ENCODE measurements around the gene LRRC14B.

Gene LRRC14B

DNA sequence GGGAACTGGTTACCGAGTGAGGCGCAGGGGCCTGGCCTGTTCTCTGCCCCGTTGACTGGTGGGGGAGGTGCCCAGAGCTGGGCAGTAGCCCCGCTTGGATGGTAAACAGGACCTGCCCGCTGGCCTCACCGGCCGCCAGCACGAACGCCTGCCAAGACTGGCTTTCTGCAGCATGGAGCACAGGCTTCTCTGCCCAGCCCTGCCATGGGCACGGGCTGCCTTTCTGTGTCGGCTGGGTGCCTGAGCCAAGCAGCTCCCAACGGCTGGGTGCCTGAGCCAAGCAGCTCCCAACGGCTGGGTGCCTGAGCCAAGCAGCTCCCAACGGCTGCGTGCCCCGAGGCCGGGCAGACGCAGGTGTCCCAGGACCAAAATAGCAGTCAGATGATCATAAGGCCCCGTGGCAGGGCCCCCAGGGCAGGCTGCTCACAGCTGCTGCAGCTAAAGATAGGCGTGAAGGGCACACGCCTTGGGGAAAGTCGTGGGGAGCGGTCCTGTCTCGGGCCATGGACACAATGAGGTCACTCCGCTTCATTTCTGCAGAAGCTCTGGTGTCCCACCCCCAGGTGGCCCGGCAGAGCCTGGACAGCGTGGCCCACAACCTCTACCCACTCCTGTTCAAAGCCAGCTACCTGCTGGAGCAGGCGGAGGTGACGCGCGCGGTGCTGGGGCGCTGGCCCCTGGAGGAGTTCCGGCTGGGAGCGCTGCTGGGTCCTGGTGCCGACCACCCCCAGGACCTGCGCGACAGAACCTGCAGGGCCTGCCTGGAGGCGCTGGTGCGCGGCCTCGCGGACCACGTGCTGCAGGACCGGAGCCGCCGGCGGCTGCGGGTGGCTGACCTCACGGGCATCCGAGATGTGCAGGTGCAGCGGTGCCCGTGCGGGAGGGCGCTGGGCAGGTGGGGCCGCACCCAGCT lies at the start of gene LRRC14B:
Gene LRRC14B, plus strand, starts transcription at position 460 of the 913 bp plus-strand sequence. Its CDS starts 44 bp downstream, at position 504.
- no peak for DNase-seq

DNA sequence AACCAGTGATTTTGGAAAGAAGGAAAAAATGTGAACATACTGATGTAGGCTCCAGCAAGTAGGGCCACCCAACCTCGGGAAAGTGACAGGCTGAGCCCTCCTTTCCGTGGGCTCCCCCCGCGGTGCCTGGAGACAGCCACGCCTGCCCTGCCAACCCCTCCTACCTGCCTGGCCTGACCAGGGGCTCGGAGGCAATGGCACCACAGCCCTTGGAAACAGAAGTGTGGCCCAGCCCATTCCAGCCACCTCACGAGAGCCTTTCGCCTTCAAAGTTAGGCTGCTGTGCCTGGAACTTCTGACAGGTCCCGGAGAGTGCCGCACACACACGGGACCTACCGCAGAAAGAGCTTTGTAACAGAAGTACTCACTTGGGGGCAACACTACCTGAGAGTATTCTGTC lies 49.5 kb upstream of the LRRC14B start:
- no peak for DNase-seq

GRCh38 chr5:142246-142810 lies 49.0 kb upstream of the LRRC14B start:
- DNase-seq, result no peak

DNA sequence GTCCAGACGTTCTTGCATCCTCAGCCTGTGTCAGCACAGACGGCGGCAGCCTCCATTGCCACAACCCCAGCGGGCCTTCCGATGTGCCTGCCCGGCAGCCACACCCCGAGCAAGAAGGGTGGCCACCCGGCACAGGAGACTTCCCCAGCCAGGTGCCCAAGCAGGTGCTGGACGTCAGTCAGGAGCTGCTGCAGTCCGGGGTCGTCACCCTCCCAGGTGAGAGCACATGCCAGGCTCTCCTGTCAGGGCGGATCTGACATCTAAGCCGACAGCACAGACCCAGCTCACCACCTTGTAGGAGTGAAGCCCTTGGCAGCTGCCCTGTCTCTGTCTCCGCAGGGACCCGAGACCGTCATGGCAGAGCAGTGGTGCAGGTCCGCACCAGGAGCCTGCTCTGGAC lies 48.3 kb upstream of the LRRC14B start:
- no peak for DNase-seq

DNA sequence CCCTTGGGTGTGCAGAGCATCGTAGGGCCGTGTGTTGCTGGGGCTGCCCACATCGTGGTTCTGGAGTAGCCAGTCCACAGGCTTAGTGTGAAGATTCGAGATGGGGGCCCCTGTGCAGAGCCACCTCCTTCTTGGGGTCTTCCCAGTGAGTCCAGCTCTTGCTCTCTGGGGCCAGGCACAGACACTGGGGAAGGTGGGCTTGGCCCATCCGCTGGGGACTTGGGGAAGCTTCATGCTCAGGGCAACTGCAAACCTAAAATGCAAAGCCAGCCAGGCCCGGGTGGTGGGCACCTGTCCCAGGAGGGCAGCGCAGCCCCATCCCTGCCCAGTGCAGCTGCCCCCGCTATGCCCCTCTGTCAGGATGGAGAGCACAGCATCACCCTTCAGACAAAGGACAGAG lies 46.4 kb upstream of the LRRC14B start:
- no peak for DNase-seq

- DNase-seq, result no peak
Observed at GRCh38 chr5:145585-146323, 45.5 kb upstream of the LRRC14B start.

DNA sequence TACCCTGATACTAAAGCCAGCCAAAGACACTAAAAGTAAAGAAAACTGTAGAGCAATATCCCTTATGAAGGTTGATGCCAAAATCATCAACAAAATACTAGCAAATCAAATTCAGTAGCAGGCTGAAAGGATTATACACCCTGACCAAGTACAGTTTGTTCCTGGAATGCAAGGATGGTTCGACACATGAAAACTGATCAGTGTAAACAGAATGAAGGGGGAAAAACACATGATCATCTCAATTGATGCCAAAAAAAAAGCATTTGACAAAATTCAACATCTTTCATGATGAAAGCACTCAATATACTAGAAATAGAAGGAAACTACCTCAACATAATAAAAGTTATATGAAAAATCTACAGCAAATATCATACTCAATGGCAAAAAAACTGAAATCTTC lies 43.5 kb upstream of the LRRC14B start:
- no peak for DNase-seq

- DNase-seq, result no peak
Observed at GRCh38 chr5:149745-150485, 41.4 kb upstream of the LRRC14B start.

DNA sequence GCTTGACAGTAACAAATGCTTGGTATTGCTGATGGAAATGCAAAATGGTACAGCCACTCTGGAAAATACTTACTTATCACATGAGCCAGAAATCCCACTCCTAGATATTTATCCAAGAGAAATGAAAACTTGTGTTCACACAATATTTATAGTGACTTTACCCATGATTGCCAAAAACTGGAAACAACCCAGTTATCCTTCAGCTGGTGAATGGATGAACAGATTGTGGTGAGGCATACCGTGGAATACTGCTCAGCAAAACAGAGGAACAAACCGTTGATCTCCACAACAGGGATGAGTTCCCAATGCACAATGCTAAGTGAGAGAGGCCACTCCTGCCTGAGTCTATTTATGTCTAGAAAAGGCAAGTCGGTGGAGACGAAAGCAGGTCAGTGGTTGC lies 40.5 kb upstream of the LRRC14B start:
- DNase-seq, result no peak

- DNase-seq, result no peak
Observed at GRCh38 chr5:152077-152476, 39.2 kb upstream of the LRRC14B start.

DNA sequence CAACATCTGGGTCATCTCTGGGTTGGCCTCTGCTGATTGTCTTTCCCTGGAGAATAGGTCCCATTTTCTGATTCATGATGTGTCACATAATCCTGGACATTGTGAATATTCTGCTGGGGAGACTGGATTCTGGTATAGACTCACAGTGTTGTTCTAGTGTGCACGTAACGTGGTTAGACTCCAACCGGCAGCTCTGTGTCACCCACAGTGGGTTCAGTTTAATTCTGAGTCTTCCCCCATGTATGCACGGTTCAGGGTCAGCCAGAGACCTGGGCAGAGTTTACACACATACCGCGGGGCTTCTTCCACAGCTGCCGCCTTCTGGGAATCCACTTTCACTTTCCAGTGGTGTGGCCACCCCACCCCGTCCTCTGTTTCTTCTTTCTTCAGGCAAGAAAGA lies 38.0 kb upstream of the LRRC14B start:
- no peak for DNase-seq

DNA sequence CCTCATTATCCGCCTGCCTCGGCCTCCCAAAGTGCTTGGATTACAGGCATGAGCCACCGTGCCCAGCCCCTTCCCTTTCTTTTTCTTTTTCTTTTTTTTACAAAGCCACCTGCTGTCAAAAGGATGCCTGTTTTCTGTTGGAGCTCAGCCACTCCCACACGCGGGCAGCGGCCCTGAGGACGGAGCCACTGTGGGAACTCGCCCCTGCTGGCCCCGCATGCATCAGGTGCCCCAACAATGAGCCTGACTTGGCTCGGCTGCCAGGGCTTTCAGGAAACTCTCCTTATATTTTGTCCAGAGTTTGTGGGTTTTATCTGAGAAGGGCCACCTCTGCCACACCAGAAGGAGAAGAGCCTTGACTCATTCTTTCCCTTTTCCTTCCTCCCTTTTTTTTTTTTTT lies 37.1 kb upstream of the LRRC14B start:
- DNase-seq, result no peak

DNA sequence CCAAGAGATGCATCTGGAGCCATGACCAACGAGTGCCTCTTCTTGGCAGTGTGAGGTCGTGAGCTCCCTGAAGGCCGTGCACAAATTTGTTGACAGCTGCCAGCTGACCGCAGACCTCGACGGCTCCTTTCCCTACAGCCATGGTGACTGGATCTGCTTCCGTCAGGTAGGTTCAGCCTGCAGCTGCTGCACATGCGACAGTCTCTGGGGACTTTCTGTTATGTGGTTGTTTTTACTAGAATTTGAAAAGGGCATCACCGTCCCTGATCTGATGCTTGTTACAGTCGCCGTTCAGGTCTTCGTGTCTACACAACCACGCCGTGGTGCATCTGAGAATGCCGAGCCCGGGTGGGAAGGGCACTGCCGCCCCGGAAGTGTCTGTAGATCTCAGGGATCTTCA lies 36.5 kb upstream of the LRRC14B start:
- no peak for DNase-seq

- DNase-seq, result no peak
Observed at GRCh38 chr5:155651-156410, 35.5 kb upstream of the LRRC14B start.

DNA sequence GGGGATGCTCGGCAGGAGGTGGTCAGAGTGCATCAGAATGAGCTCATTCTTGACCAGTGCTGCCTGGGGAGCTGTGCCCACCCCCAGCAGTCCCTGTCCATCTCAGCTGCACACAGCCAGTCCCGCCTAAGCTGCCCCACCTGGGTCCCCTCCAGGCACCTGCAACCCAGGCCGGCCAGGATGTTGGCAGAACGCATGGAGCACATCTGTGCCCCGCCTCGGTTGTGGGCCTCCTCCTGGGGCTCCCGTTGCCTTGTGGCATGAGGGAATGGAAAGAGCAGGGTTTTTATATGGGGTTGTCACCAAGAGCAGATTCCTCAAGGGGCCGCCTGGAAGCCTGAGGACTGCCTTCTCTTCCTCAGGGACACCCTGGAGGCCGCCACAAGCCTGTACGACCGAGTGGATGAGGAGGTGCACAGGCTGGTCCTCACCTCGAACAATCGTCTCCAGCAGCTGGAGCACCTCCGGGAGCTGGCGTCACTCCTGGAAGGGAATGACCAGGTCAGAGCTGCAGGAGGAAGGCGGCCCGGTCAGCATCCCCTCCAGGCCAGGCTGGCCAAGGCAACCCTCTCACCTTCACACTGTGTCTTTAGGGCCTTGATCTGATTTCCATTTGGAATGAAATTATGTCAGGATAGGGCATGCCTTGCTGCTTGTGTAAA lies 34.8 kb upstream of the LRRC14B start:
- no peak for DNase-seq

GRCh38 chr5:157126-157715 lies 34.1 kb upstream of the LRRC14B start:
- DNase-seq, result no peak

DNA sequence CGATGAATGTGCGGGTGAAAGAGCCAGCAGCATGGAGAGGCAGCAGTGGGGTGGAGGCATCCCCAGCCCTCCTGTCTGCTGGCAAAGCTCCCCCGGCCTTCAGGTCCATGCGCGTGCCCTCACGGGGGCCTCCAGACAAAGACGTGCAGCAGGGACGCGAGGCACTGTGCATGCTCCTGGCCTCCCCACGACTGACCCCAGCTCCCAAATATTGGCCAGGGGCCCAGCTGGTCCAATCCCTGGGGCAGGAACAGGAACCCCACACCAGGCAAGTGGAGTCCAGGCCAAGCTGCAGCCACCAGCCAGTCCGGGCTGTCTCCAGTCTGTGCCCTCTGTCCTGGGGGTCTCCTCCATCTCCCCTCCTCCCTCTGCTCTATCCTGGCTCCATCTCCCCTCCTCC lies 33.5 kb upstream of the LRRC14B start:
- no peak for DNase-seq

GRCh38 chr5:158807-159447 lies 32.4 kb upstream of the LRRC14B start:
- DNase-seq, result no peak

DNA sequence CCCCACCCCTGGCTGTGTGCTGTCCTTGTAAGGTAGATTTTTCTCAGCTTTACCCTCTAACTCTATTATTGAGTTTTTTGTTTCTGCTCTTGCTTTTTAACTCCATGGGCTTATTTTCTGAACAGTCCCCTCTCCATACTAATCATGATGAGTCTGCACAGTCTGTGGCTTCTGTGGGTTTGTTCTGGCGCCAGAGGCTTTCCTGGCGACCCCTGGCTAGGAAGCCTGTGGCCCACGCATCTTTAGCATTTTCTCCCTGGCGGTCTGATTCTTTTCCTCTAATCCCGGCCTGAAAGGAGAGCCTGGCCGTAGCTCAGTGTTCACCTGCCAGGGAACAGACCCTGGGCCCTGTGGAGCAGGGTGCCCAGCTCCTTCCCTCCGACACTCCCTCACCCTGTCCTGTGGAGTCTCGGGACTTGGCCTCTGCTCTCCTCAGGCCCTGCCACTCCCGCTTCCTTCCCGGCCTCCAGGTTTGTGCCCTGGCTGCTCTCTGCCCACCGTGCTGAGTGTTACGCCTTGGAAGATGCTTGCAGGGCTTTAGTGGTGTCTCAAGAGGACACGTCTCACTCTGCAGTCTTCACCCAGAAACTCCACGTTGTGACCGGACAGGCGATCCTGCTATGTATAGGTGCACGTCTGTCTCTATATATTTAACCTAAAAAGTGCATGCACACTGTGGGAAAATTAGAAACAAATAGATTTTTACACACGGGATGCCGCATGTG lies 31.7 kb upstream of the LRRC14B start:
- no peak for DNase-seq

DNA sequence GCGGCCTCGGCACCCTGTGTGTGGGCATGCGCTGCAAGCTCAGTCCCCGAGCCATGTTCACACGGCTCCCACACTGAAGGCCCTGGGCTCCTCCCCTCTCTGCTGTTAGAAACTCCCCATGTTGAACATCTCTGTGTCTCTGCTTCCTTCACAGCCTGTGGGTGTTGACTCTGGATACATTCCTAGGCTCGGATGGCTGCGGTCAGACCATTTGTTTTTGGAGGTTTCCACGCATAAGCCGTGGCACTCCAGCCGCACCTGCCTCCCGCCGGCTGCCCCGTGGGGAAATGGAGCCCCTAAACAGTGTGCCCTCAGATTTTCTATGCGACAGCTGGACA lies 31.2 kb upstream of the LRRC14B start:
- no peak for DNase-seq
